GM23248 (cell line): ENCODE results near the gene DNMT1. TPM values are rescaled to one million over a fixed set of nuclear protein-coding genes. Genes with fewer than 3 reads are reported as not detected.
"Not testable (repeated sequence)": the region's sequence is repeated elsewhere in the genome, so short reads cannot be mapped to it uniquely, and the experiment has no call there.

Experiments
- DNase-seq: peaks from one replicate; pipeline ENCODE4 v3.0.0-alpha.2; 2015
- H2AFZ ChIP-seq: fragments of 200-600 bp; sonication (generic); 2 replicates; pipeline ENCODE4 v1.6.1; 2016; ENCODE audit warnings: antibody characterized with exemption
- H3F3A ChIP-seq: fragments of 200-600 bp; sonication (generic); 2 replicates; pipeline ENCODE4 v1.6.1; 2016; ENCODE audit warnings: mild to moderate bottlenecking, antibody characterized with exemption, mixed run types; ENCODE audit not compliant: insufficient read depth
- H3K27ac ChIP-seq: fragments of 200-600 bp; sonication (generic); 2 replicates; pipeline ENCODE4 v1.5.1; 2016; ENCODE audit warnings: mild to moderate bottlenecking
- H3K27me3 ChIP-seq: fragments of 200-600 bp; sonication (generic); replicated peaks from 2 replicates; pipeline ENCODE4 v1.6.1; 2016; ENCODE audit warnings: mild to moderate bottlenecking; ENCODE audit not compliant: insufficient read depth
- H3K36me3 ChIP-seq: fragments of 200-600 bp; sonication (generic); 2 replicates; pipeline ENCODE4 v1.6.1; 2016; ENCODE audit warnings: low read depth, mild to moderate bottlenecking
- H3K4me1 ChIP-seq: fragments of 200-600 bp; sonication (generic); 2 replicates; pipeline ENCODE4 v1.6.1; 2016; ENCODE audit warnings: mild to moderate bottlenecking; ENCODE audit not compliant: insufficient read depth
- H3K4me2 ChIP-seq: fragments of 200-600 bp; sonication (generic); one replicate; pipeline ENCODE4 v1.6.1; 2016; ENCODE audit warnings: mild to moderate bottlenecking; ENCODE audit not compliant: unreplicated experiment
- H3K4me3 ChIP-seq: fragments of 200-600 bp; sonication (generic); 2 replicates; pipeline ENCODE4 v1.5.1; 2016; ENCODE audit warnings: mild to moderate bottlenecking
- H3K79me2 ChIP-seq: fragments of 200-600 bp; sonication (generic); 2 replicates; pipeline ENCODE4 v1.6.1; 2016; ENCODE audit warnings: mild to moderate bottlenecking; ENCODE audit not compliant: insufficient read depth
- H3K9ac ChIP-seq: fragments of 200-600 bp; sonication (generic); 2 replicates; pipeline ENCODE4 v1.6.1; 2016; ENCODE audit warnings: mild to moderate bottlenecking
- H3K9me2 ChIP-seq: fragments of 200-600 bp; sonication (generic); 2 replicates; pipeline ENCODE4 v1.6.1; 2016; ENCODE audit warnings: mixed run types, mild to moderate bottlenecking, moderate library complexity; ENCODE audit not compliant: insufficient read depth
- H3K9me3 ChIP-seq: fragments of 200-600 bp; sonication (generic); one replicate; pipeline ENCODE4 v1.6.1; 2017; ENCODE audit warnings: low read depth
- H4K20me1 ChIP-seq: fragments of 200-600 bp; sonication (generic); 2 replicates; pipeline ENCODE4 v1.6.0; 2016; ENCODE audit not compliant: insufficient read depth
- EZH2 ChIP-seq: fragments of 200-600 bp; sonication (generic); IDR thresholded peaks from 2 replicates; pipeline ENCODE4 v1.6.1; 2018; ENCODE audit warnings: antibody characterized with exemption, mild to moderate bottlenecking; ENCODE audit not compliant: insufficient read depth, poor library complexity, severe bottlenecking
- EZH2phosphoT487 ChIP-seq: fragments of 200-600 bp; sonication (generic); IDR thresholded peaks from 2 replicates; pipeline ENCODE4 v1.6.1; 2018; ENCODE audit warnings: antibody characterized with exemption, moderate library complexity, mild to moderate bottlenecking, low read depth; ENCODE audit not compliant: insufficient read depth
- WGBS, 2 experiments: methylation state at CpG; one replicate each; pipeline ENCODE4 v1.1.6; 2015 to 2017; ENCODE audit warnings: low lambda C conversion rate in 2 of 2, low coverage in 1 of 2; ENCODE audit errors: missing lambda C conversion rate in 2 of 2; 5-methylcytosine and 5-hydroxymethylcytosine counted together
- in situ Hi-C: fragments of 300-500 bp; cut with MboI; formaldehyde crosslinking; loops from 2 replicates; pipeline ENCODE4 v1.15.0; 2020
- polyA plus RNA-seq: library from polyadenylated mRNA; unstranded; fragments of >200 nt; fragmentation: Nextera tagmentation; extraction: Ambion mirVana; gene quantifications from 2 replicates; pipeline ENCODE4 v1.2.1, GENCODE V29; 2016
- total RNA-seq: library from RNA; depleted of rRNA; stranded (reverse); fragments of >200 nt; shearing (Covaris generic); gene quantifications from 2 replicates; pipeline ENCODE4 v1.2.3, GENCODE V29; 2014

Gene DNMT1
- total and polyA plus RNA-seq, 2 experiments from 2014 or later = 57.5 to 101 TPM

GRCh38 chr19:10168386-10168948, 26.3 kb downstream of the DNMT1 start:
- in situ Hi-C loops = no loop called here
- 96 to 100% methylated on average over 2 of the region's 2 CpGs for WGBS, 2 experiments
- Histone ChIP-seq H3K27me3 (no peaks in the 10 kb centered on the region), H3K36me3 (peaks cover 32% of the 10 kb centered on the region), H3K4me1 (peaks cover 6% of the 10 kb centered on the region; the same call in 1 of the 2 replicates), H3K9me3 (no peaks in the 10 kb centered on the region), H2AFZ (no peak overlapping the region), H3K9ac (no peak overlapping the region), H3K4me2 (no peak overlapping the region), H3K27ac (no peak overlapping the region), H3K79me2 (peaks cover 15% of the 10 kb centered on the region; the same call in 1 of the 2 replicates), H3F3A (peaks cover 8% of the 10 kb centered on the region), H3K9me2 (no peaks in the 10 kb centered on the region), H3K4me3 (no peak overlapping the region), H4K20me1 (no peaks in the 10 kb centered on the region)
- TF ChIP-seq EZH2phosphoT487 (no peak), EZH2 (no peak)
- DNase-seq = no peak

- no peak overlapping the region for H3K4me2 ChIP-seq
- no peaks in the 10 kb centered on the region for H3K4me1 ChIP-seq
- in situ Hi-C loops = no loop called here
Measured at GRCh38 chr19:10167459-10167858, 27.3 kb downstream of the DNMT1 start.

GRCh38 chr19:10166501-10166900, 28.3 kb downstream of the DNMT1 start:
- peaks cover 22% of the 10 kb centered on the region for H3K36me3 ChIP-seq
- H2AFZ ChIP-seq, H3K9me3 ChIP-seq, H3K4me3 ChIP-seq, H3K27me3 ChIP-seq, in situ Hi-C loops, H3K4me1 ChIP-seq, H3K4me2 ChIP-seq, H3K9me2 ChIP-seq, H3K9ac ChIP-seq, H4K20me1 ChIP-seq, H3F3A ChIP-seq, DNase-seq, H3K27ac ChIP-seq: not testable (repeated sequence)
- 82 to 84% methylated on average over 10 of the region's 10 CpGs for WGBS, 2 experiments
- H3K79me2 ChIP-seq = peaks cover 15% of the 10 kb centered on the region; the same call in 1 of the 2 replicates

More at GRCh38 chr19:10167459-10167858, 27.3 kb downstream of the DNMT1 start:
- no peak overlapping the region for H3K9ac ChIP-seq
- 87 to 88% methylated on average over 6 of the region's 6 CpGs for WGBS, 2 experiments
- no peaks in the 10 kb centered on the region for H3K27me3 ChIP-seq
- no peak overlapping the region for H3K4me3 ChIP-seq
- H3K9me3 ChIP-seq = no peaks in the 10 kb centered on the region
- peaks cover 15% of the 10 kb centered on the region; the same call in 1 of the 2 replicates for H3K79me2 ChIP-seq
- peaks cover 25% of the 10 kb centered on the region for H3K36me3 ChIP-seq
- H4K20me1 ChIP-seq = no peaks in the 10 kb centered on the region
- no peak overlapping the region for H2AFZ ChIP-seq
- TF ChIP-seq EZH2phosphoT487 = no peak
- TF ChIP-seq EZH2 = no peak
- no peaks in the 10 kb centered on the region for H3K9me2 ChIP-seq
- H3K27ac ChIP-seq = no peak overlapping the region
- no peaks in the 10 kb centered on the region for H3F3A ChIP-seq
- DNase-seq = no peak

GRCh38 chr19:10166046-10166445, 28.7 kb downstream of the DNMT1 start:
- no peak overlapping the region for H3K27ac ChIP-seq
- TF ChIP-seq EZH2phosphoT487 (no peak), EZH2 (no peak)
- no peaks in the 10 kb centered on the region for H3K9me3 ChIP-seq
- WGBS, 2 experiments = 80 to 85% methylated on average over 5 of the region's 5 CpGs
- H3K27me3 ChIP-seq = no peaks in the 10 kb centered on the region
- no peaks in the 10 kb centered on the region for H3K9me2 ChIP-seq
- DNase-seq = no peak
- H3K9ac ChIP-seq = no peak overlapping the region
- no peaks in the 10 kb centered on the region for H3F3A ChIP-seq
- in situ Hi-C loops = no loop called here
- H2AFZ ChIP-seq = no peak overlapping the region
- no peak overlapping the region for H3K4me2 ChIP-seq
- H3K4me3 ChIP-seq = no peak overlapping the region
- no peaks in the 10 kb centered on the region for H4K20me1 ChIP-seq
- peaks cover 15% of the 10 kb centered on the region; the same call in 1 of the 2 replicates for H3K79me2 ChIP-seq
- peaks cover 17% of the 10 kb centered on the region for H3K36me3 ChIP-seq
- no peaks in the 10 kb centered on the region for H3K4me1 ChIP-seq

- Histone ChIP-seq H3F3A (no peaks in the 10 kb centered on the region), H3K79me2 (peaks cover 6% of the 10 kb centered on the region; the same call in 1 of the 2 replicates), H3K27ac (no peak overlapping the region), H3K27me3 (no peaks in the 10 kb centered on the region), H2AFZ (no peak overlapping the region), H3K36me3 (peaks cover 27% of the 10 kb centered on the region), H3K4me3 (no peak overlapping the region), H3K4me1 (no peaks in the 10 kb centered on the region), H3K9me3 (no peaks in the 10 kb centered on the region), H3K9me2 (no peaks in the 10 kb centered on the region), H3K4me2 (no peak overlapping the region), H3K9ac (no peak overlapping the region), H4K20me1 (no peaks in the 10 kb centered on the region)
- in situ Hi-C loops = no loop called here
- WGBS, 2 experiments = 90 to 100% methylated on average over 3 of the region's 3 CpGs
- DNase-seq = no peak
- no peak for TF ChIP-seq EZH2
- TF ChIP-seq EZH2phosphoT487 = no peak
Measured at GRCh38 chr19:10163536-10163935, 31.2 kb downstream of the DNMT1 start.
